GM19239 (cell line): ENCODE results near the gene DPF1.

Experiments used
- DNase-seq: peaks from one replicate; pipeline ENCODE4 v3.0.0; 2011; ENCODE audit warnings: low spot score; ENCODE audit not compliant: insufficient read length
- FAIRE-seq: peaks from 2 replicates; lab custom pipeline; 2011; peaks lifted over from hg19 to GRCh38; lab: Jason Lieb, UNC

DPF1 gene

GRCh38 chr19:38172001-38172400 lies 52.0 kb downstream of the DPF1 start:
- FAIRE-seq, result no peak

GRCh38 chr19:38170334-38170733 lies 53.7 kb downstream of the DPF1 start:
- DNase-seq (no peak), FAIRE-seq (no peak)

More at GRCh38 chr19:38172001-38172400, 52.0 kb downstream of the DPF1 start:
- DNase-seq, result no peak

GRCh38 chr19:38168637-38169036 lies 55.4 kb downstream of the DPF1 start:
- no peak for DNase-seq
- FAIRE-seq, result no peak

- FAIRE-seq (no peak), DNase-seq (no peak)
These were observed 58.7 kb downstream of the DPF1 start for GRCh38 chr19:38165335-38165734.

- DNase-seq (no peak), FAIRE-seq (no peak)
These were observed 59.5 kb downstream of the DPF1 start for GRCh38 chr19:38164526-38164925.

GRCh38 chr19:38163419-38164290 lies 60.4 kb downstream of the DPF1 start:
- DNase-seq (no peak), FAIRE-seq (no peak)

- no peak for DNase-seq
- FAIRE-seq, result no peak
These were observed 61.4 kb downstream of the DPF1 start for GRCh38 chr19:38162632-38163031.

GRCh38 chr19:38162094-38162493 lies 61.9 kb downstream of the DPF1 start:
- DNase-seq, result no peak
- FAIRE-seq, result no peak
